Trophoblast cell (in vitro differentiated cells and primary cell): Measurements from ENCODE around the gene CARD14.

Experiments
- DNase-seq, 2 donors: peaks; one replicate each; pipeline ENCODE4 v3.0.0-alpha.2; 2016
- H2AFZ ChIP-seq: 2 replicates; pipeline ENCODE4 v1.6.1; 2013; ENCODE audit warnings: low read length, moderate library complexity, mild to moderate bottlenecking; ENCODE audit not compliant: insufficient read depth, poor library complexity
- H2AK5ac ChIP-seq: 2 replicates; pipeline ENCODE4 v1.6.1; 2013; ENCODE audit warnings: mild to moderate bottlenecking, low read length
- H2BK120ac ChIP-seq: 2 replicates; pipeline ENCODE4 v1.6.1; 2013; ENCODE audit warnings: low read length, mild to moderate bottlenecking, moderate library complexity; ENCODE audit not compliant: insufficient read depth, poor library complexity
- H2BK12ac ChIP-seq: 2 replicates; pipeline ENCODE4 v1.6.1; 2013; ENCODE audit warnings: mild to moderate bottlenecking, low read length, moderate library complexity
- H2BK5ac ChIP-seq: 2 replicates; pipeline ENCODE4 v1.6.1; 2013; ENCODE audit warnings: low read length, low read depth, moderate library complexity, mild to moderate bottlenecking; ENCODE audit not compliant: poor library complexity
- H3K14ac ChIP-seq: 2 replicates; pipeline ENCODE4 v1.6.1; 2013; ENCODE audit warnings: mild to moderate bottlenecking, low read length
- H3K18ac ChIP-seq: 2 replicates; pipeline ENCODE4 v1.6.1; 2013; ENCODE audit warnings: mild to moderate bottlenecking, low read length
- H3K23ac ChIP-seq: 2 replicates; pipeline ENCODE4 v1.6.1; 2013; ENCODE audit warnings: low read length
- H3K27ac ChIP-seq: 2 replicates; pipeline ENCODE4 v1.5.1; 2013; ENCODE audit warnings: low read depth, mild to moderate bottlenecking, inconsistent platforms, low read length, moderate library complexity
- H3K27me3 ChIP-seq: 2 replicates; pipeline ENCODE4 v1.6.1; 2013; ENCODE audit warnings: inconsistent platforms, mild to moderate bottlenecking, low read length, moderate library complexity; ENCODE audit not compliant: insufficient read depth
- H3K36me3 ChIP-seq, 2 experiments: 1 replicate in 1 of 2; 2 replicates in 1 of 2; pipeline ENCODE4 v1.6.1; 2013; ENCODE audit warnings: low read length in 2 of 2, mild to moderate bottlenecking in 2 of 2, moderate library complexity in 1 of 2; ENCODE audit not compliant: insufficient read depth in 2 of 2, control insufficient read depth in 1 of 2
- H3K4ac ChIP-seq: 2 replicates; pipeline ENCODE4 v1.6.1; 2013; ENCODE audit warnings: low read depth, mild to moderate bottlenecking, low read length, moderate library complexity
- H3K4me1 ChIP-seq, 2 experiments: 1 replicate in 1 of 2; 2 replicates in 1 of 2; pipeline ENCODE4 v1.6.1; 2013; ENCODE audit warnings: low read length in 2 of 2, mild to moderate bottlenecking in 2 of 2, moderate library complexity in 1 of 2; ENCODE audit not compliant: insufficient read depth in 2 of 2, control insufficient read depth in 1 of 2
- H3K4me2 ChIP-seq: 2 replicates; pipeline ENCODE4 v1.6.1; 2013; ENCODE audit warnings: inconsistent platforms, mild to moderate bottlenecking, low read length, moderate library complexity
- H3K4me3 ChIP-seq: 2 replicates; pipeline ENCODE4 v1.5.1; 2013; ENCODE audit warnings: mild to moderate bottlenecking, low read depth, low read length, inconsistent platforms
- H3K79me1 ChIP-seq: one replicate; pipeline ENCODE4 v1.6.1; 2013; ENCODE audit warnings: low read length
- H3K79me2 ChIP-seq: 2 replicates; pipeline ENCODE4 v1.6.1; 2013; ENCODE audit warnings: low read length, mild to moderate bottlenecking; ENCODE audit not compliant: control insufficient read depth, insufficient read depth, poor library complexity
- H3K9ac ChIP-seq: 2 replicates; pipeline ENCODE4 v1.6.1; 2013; ENCODE audit warnings: mild to moderate bottlenecking, low read length
- H3K9me3 ChIP-seq: 2 replicates; pipeline ENCODE4 v1.6.1; 2013; ENCODE audit warnings: low read depth, mild to moderate bottlenecking, control low read depth, inconsistent platforms, low read length; ENCODE audit not compliant: insufficient read depth
- H4K12ac ChIP-seq: 2 replicates; pipeline ENCODE4 v1.6.1; 2013; ENCODE audit warnings: low read depth, mild to moderate bottlenecking, low read length, moderate library complexity
- H4K8ac ChIP-seq: 2 replicates; pipeline ENCODE4 v1.6.1; 2013; ENCODE audit warnings: low read depth, mild to moderate bottlenecking, low read length, moderate library complexity
- H4K91ac ChIP-seq: one replicate; pipeline ENCODE4 v1.6.1; 2013; ENCODE audit warnings: low read depth, mild to moderate bottlenecking, low read length, moderate library complexity
- WGBS: extraction: QIAGEN DNeasy Blood & Tissue Kit; methylation state at CpG from one replicate; pipeline ENCODE4 v1.1.7; 2013; ENCODE audit warnings: missing lambda C conversion rate; ENCODE audit not compliant: insufficient read length, insufficient coverage; ENCODE audit errors: extremely low coverage; 5-methylcytosine and 5-hydroxymethylcytosine counted together

CARD14 gene

DNA sequence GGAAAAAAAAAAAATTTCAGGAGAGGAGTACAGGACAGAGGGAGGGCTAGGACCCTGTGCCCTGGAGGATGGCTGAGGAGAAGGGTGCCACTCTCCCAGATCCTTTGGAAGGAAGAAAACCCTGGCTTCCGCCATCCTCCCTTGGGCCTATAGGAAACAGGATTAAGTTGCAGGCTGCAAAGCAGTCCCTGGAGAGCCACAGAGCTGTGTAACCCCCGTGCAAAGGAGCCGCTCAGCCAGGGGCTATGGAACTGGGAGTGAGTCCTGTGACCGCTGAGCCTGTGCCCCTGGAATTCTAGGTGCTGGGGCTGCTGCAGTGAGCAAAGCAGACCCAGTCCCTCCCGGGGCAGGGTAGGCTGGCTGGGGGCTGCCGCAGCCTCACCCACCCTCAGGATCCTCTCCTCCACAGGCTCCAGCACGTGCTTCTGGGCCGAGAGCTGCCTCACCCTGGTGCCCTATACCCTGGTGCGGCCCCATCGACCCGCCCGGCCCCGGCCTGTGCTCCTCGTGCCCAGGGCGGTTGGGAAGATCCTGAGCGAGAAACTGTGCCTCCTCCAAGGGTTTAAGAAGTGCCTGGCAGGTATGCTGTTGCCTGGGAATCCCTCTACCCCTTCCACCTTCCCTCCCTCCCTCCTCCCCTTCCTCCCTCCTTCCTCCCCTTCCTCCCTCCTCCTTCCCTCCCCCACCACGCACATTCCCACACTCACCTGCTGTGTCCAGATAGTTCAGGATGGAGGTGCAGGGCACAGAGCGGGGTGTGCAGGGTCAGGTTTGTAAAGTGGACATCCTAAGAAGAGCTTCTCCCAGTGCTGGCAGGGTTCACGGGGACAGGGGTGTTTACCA, 35.0 kb downstream of the CARD14 start:
- no peaks in the 10 kb centered on the region for H3K9me3 ChIP-seq
- no peak overlapping the region for H2BK5ac ChIP-seq
- H3K79me1 ChIP-seq: no peaks in the 10 kb centered on the region
- no peak overlapping the region for H2BK120ac ChIP-seq
- no peak overlapping the region for H3K14ac ChIP-seq
- H4K91ac ChIP-seq: no peak overlapping the region
- no peak overlapping the region for H4K8ac ChIP-seq
- no peak overlapping the region for H3K4ac ChIP-seq
- H3K18ac ChIP-seq: no peak overlapping the region
- no peak overlapping the region for H2AFZ ChIP-seq
- H2AK5ac ChIP-seq: no peak overlapping the region
- DNase-seq: no peak
- 100% methylated on average over 1 of the region's 19 CpGs for WGBS
- H3K4me1 ChIP-seq: no peaks in the 10 kb centered on the region
- H3K27ac ChIP-seq: no peak overlapping the region
- H3K9ac ChIP-seq: no peak overlapping the region
- no peak overlapping the region for H3K4me3 ChIP-seq
- H3K79me2 ChIP-seq: no peaks in the 10 kb centered on the region
- no peak overlapping the region for H3K23ac ChIP-seq
- no peak overlapping the region for H3K4me2 ChIP-seq
- no peak overlapping the region for H4K12ac ChIP-seq
- H2BK12ac ChIP-seq: no peak overlapping the region
- no peaks in the 10 kb centered on the region for H3K27me3 ChIP-seq
- peaks cover 19 to 24% of the 10 kb centered on the region in 2 experiments for H3K36me3 ChIP-seq

DNA sequence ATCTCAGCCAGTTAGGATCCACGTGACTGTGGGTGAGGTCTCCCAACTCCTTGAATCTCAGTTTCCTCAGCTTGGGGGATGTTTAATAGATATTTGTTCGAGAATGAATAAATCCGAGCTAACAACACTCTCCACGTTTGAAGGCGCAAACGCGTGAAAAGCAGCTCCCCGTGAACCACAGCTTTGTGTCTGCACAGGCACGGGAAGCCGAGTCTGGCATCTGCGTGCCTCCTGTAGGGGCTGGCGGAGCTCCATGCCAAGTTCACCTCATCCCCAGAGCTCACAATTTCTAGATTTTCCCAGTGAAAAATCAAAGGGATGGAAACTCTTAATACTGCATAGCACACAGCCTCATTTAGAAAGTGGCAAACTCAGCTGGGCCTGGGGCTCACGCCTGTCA, 36.0 kb downstream of the CARD14 start:
- no peak overlapping the region for H4K12ac ChIP-seq
- H3K27me3 ChIP-seq: no peaks in the 10 kb centered on the region
- H2BK12ac ChIP-seq: no peak overlapping the region
- no peak overlapping the region for H3K4me2 ChIP-seq
- H2AK5ac ChIP-seq: no peak overlapping the region
- no peak overlapping the region for H3K4me3 ChIP-seq
- H3K4me1 ChIP-seq: no peaks in the 10 kb centered on the region
- no peak overlapping the region for H2BK120ac ChIP-seq
- no peaks in the 10 kb centered on the region for H3K79me2 ChIP-seq
- H3K14ac ChIP-seq: no peak overlapping the region
- no peak overlapping the region for H3K4ac ChIP-seq
- H3K18ac ChIP-seq: no peak overlapping the region
- no peaks in the 10 kb centered on the region for H3K79me1 ChIP-seq
- no peak for DNase-seq
- no peak overlapping the region for H4K91ac ChIP-seq
- H3K36me3 ChIP-seq: peaks cover 28 to 34% of the 10 kb centered on the region in 2 experiments
- H3K27ac ChIP-seq: no peak overlapping the region
- H4K8ac ChIP-seq: no peak overlapping the region
- no peak overlapping the region for H3K9ac ChIP-seq
- H3K9me3 ChIP-seq: no peaks in the 10 kb centered on the region
- no peak overlapping the region for H2BK5ac ChIP-seq
- no CpG with 5 or more reads among the region's 13 CpGs for WGBS
- H2AFZ ChIP-seq: no peak overlapping the region
- no peak overlapping the region for H3K23ac ChIP-seq

DNA sequence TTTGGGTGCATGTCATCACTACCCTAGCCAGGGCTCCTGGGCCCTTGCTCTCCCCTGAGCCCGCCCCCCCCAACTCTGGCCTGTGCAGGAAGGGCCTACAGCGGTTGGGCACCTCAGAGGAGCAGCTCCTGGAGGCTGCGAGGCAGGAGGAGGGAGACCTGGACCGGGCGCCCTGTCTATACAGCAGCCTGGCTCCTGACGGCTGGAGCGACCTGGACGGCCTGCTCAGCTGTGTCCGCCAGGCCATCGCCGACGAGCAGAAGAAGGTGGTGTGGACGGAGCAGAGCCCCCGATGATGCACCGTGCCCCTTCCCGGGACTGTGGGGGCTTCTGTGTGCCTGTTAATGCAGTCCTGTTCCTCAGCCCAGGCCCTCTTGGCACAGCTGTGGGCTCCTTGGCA, 38.2 kb downstream of the CARD14 start:
- no peak overlapping the region for H3K14ac ChIP-seq
- no peak overlapping the region for H3K4ac ChIP-seq
- no peak overlapping the region for H3K9ac ChIP-seq
- no peak overlapping the region for H3K27ac ChIP-seq
- no peak overlapping the region for H2BK5ac ChIP-seq
- H4K8ac ChIP-seq: no peak overlapping the region
- no CpG with 5 or more reads among the region's 16 CpGs for WGBS
- no peak overlapping the region for H2AK5ac ChIP-seq
- H2AFZ ChIP-seq: no peak overlapping the region
- no peaks in the 10 kb centered on the region for H3K9me3 ChIP-seq
- no peaks in the 10 kb centered on the region for H3K4me1 ChIP-seq
- H3K23ac ChIP-seq: no peak overlapping the region
- H3K4me3 ChIP-seq: no peak overlapping the region
- H3K18ac ChIP-seq: no peak overlapping the region
- H3K4me2 ChIP-seq: no peak overlapping the region
- no peaks in the 10 kb centered on the region for H3K79me2 ChIP-seq
- peaks cover 42 to 47% of the 10 kb centered on the region in 2 experiments for H3K36me3 ChIP-seq
- no peak overlapping the region for H2BK12ac ChIP-seq
- no peaks in the 10 kb centered on the region for H3K79me1 ChIP-seq
- DNase-seq: no peak
- H4K91ac ChIP-seq: no peak overlapping the region
- H2BK120ac ChIP-seq: no peak overlapping the region
- no peak overlapping the region for H4K12ac ChIP-seq
- H3K27me3 ChIP-seq: no peaks in the 10 kb centered on the region

DNA sequence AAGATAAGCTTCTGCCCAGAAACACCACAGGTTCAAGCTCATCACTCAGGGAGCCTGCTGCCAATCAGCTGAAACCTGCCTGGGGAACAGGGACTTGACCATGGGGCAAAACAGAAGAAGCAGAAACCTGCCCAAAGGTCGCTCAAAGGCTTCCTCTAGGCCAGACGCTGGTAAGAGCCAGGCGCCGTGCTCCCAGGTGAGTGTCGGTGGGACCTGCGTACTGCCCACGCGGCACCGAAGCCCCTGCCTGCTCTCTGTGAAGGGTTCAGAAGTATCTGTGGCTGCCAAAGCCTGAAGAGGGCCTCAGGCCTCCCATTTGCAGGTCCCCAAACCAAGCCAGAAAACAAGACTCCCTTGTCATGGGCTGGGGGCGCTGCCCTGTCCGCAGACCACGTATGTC, 39.9 kb downstream of the CARD14 start:
- Histone ChIP-seq H3K23ac (no peak overlapping the region), H3K9ac (no peak overlapping the region), H3K4me2 (no peak overlapping the region), H2BK12ac (no peak overlapping the region), H3K4me1 (no peaks in the 10 kb centered on the region), H2BK120ac (no peak overlapping the region), H4K12ac (no peak overlapping the region), H4K91ac (no peak overlapping the region), H3K79me1 (no peaks in the 10 kb centered on the region), H3K14ac (no peak overlapping the region), H3K18ac (no peak overlapping the region), H3K4ac (no peak overlapping the region), H3K4me3 (no peak overlapping the region), H3K36me3 (peaks cover 57 to 64% of the 10 kb centered on the region in 2 experiments), H3K9me3 (no peaks in the 10 kb centered on the region), H2BK5ac (no peak overlapping the region), H2AFZ (no peak overlapping the region), H3K27me3 (no peaks in the 10 kb centered on the region), H3K27ac (no peak overlapping the region), H3K79me2 (no peaks in the 10 kb centered on the region), H4K8ac (no peak overlapping the region), H2AK5ac (no peak overlapping the region)
- WGBS: no CpG with 5 or more reads among the region's 12 CpGs
- no peak for DNase-seq
